Epidermal melanocyte (primary cell): ENCODE measurements around the gene SPAG4.

Experiments used
- DNase-seq: peaks from one replicate; pipeline ENCODE4 v3.0.0; 2011; ENCODE audit warnings: low spot score; ENCODE audit not compliant: insufficient read length

Gene SPAG4

DNA sequence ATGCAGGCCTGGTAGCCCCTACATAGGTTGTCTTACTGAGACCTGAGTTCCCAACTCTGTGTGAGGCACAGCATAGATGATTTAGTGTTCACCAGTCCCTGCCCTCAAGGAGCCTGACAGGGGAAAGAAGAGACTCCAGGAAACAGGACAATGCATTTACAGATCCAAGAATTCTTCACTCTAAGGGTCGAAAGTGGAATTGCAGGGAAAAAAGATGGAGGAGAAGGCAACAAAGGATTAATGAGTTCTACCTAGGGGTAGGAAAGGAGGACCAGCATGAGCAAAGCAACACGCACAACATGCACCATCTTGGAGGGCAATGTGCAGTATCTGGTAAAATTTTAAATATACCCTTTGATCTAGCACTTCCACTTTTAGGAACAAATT, 5.9 kb downstream of the SPAG4 start:
- DNase-seq, result no peak

DNA sequence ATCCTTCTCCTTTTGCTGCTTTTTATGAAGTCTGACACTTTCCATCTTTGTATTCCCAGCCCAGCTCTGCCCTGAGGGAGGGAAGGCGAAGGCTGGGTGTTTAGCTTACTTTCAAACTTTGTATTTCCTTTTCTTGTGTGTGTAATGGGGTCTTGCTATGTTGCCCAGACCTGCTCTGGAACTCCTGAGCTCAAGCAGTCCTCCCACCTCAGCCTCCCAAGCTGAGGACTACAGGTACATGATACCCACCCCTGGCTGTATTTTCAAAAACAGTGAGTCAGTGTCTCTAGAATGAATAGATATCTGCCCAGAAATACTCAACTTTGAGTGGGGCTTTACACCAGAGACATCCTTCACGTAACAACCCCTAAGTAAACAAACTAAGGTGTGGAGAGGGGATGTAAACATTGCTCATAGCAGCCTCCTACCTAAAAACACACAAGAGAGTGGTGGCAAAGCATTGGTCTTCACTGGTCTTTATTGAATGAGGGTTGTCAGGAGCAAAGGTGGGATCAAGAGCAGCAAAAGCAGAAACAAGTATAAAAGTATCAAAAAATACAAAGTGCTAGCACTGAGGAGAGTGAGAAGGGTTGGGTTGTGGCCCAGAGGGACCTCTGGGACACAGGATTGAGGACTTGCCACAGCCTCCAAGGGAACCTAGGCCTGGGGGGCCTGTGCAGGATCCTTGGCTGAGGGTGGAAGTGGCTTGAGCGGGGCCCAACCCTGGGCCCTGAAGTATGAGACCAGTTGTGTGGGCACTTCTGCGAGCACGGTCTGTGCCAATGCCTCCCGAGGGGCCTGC, 10.2 kb downstream of the SPAG4 start:
- no peak for DNase-seq

DNA sequence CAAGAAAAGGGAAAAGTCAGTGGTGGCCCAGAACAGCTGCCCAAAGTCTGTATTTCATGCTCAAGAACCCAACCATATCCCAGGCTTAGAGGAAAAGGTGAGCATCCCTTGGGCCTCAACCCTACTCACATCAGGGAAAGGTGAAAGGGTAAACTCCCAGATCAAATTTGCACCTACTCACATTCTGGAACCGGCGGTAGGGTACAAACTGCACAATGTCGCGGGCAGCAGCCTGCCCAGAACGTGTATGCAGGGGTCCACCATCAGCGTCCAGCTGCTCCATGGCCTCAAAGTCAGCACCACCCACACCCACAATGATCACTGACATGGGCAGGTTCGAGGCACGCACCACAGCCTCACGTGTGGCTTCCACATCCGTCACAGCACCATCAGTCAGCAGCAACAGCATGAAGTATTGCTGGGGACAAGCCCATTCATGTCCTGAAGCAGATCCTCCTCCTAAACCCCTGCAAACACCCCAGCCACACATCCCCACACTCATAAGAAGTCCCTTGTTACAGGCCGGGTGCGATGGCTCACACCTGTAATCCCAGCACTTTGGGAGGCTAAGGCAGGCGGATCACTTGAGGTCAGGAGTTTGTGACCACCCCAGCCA, 10.9 kb downstream of the SPAG4 start:
- no peak for DNase-seq

DNA sequence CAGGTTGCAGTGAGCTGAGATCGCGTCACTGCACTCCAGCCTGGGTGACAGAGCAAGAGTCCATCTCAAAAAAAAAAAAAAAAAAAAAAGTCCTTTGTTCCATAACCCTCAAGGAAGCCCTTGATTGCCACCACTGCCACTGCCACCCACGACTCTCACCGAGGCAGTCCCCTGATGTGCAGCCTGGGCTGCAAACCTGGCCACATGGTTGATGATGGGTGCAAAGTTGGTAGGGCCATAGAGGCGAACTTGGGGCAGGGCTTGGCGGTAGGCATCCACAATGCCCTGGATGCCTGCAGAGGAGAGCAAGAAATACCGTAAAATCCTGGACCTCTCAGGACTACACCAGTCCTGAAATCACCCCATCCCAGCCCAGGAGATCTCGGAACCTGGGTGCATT, 11.5 kb downstream of the SPAG4 start:
- DNase-seq, result no peak

DNA sequence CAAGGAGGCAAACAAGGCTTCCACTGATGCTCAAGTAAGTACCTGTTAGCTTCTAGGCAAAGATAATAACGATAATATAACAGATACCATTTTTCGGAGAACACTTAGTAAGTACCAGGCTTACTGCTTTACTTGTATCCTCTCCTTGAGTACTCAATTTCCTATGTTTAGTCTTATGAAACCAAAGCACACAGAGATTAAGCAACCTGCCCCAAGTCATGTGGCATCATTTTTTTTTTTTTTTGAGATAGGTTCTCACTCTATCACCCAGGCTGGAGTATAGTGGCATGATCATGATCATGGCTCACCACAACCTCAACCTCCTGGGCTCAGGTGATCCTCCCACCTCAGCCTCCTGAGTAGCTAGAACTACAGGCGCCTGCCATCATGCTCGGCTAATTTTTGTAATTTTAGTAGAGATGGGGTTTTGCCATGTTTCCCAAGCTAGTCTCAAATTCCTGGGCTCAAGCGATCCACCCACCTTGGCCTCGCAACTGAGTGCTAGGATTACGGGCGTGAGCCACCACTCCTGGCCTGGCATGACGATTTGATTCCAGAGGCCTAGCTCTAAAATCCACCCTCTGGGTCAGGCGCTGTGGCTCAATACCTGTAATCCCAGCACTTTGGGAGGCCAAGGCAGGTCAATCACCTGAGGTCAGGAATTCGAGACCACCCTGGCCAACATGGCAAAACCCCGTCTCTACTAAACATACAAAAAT, 14.0 kb downstream of the SPAG4 start:
- DNase-seq, result no peak

DNA sequence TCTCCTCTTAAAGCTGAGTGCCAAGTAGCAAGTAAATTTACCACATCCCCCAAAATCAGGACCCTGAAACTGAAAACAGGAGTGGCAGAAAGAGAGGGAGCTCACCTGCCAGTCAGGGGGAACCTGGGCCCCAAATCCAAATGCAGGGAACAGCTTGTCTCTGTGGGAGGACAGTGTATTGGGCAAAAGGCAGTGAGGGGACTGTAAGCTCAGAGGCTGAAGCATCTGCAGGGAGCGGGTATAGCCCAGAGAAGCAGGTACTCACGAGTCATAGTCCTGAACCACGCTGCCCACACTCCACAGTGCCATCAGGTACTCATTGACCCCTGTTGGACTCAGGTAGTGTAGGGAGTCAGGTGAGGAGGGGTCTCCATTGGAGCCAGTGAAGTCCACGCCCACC, 15.0 kb downstream of the SPAG4 start:
- DNase-seq, result no peak

DNA sequence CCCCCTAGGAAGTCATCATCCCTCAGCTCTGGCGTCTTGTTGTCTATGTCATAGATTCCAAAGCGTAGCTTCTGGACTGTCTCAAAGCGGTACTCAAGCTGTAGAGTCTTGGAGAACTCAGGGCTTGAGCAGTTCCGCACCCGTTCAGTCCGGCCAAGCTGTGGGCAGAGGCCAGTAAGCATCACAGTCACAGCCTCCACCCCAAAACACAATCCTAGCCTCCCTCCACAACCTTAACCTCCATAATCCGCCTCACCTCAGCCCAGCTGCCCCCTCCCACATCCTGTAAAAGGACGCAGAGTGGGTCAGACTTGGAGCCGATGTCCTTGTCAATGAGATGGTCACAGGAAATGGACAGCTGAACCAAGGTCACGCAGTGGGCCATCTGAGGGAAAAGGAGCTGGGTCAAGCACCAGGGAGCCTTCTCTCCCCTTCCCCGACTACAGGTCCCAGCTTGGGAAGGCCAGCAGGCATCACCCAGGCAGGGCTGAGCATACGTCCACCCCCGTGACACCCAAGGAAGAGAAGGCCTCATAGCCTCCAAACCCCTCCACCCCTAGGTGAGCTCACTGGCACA, 17.0 kb downstream of the SPAG4 start:
- no peak for DNase-seq

DNA sequence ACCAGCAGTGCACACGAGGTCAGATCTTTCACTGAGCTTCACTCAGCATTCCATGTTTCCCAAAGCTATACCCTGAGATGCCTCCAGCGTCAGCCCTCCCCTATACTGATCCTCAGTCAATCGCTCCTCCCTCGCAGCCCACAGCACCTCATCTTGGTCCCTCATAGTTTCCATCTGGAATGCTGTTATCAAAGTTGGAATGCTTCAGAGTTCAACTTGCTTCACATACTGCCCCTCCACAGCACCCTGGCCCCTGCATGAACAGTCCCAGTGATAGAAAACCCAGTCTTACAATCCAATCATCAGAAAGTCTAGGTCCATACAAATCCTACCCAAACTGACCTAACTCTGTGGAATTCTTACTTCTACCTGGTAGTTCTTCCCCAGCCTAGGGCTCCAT, 20.0 kb downstream of the SPAG4 start:
- DNase-seq, result no peak

DNA sequence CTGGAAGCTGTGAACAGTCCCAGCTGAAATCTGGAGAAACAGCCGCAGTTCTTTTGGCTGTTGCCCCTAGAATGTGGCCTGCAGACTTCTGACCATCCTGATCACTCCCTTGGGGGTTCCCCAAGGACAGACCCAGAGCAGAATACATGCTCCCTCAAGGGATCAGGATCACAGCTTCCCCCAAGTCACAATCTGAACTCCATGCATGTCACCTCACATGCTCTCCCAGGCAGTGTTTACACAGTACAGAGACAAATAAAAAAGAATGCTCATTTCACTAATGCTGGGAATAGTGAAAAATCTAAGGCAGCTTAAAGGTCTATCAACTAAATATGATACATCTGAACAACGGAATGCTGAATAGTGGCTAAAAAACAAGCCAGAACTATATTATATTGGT, 20.5 kb downstream of the SPAG4 start:
- DNase-seq, result no peak

DNA sequence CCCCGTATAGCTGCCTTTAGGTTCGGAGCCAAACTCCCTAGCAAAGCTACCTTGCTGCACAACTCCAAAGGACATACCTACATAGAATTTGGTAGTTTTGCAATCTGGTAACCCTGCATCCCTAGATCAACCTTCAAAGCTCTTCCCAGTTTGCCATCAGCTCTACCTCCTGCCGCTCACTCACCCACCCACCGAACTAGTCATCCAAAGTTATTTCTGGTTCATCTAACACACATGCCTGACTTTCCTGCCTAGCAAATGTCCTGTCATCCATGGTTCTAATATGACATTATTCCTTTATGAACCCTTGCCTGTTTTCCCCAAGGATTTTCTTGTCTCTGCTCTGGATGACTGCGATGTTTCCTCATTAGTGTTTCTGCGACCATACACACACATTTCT, 21.6 kb downstream of the SPAG4 start:
- DNase-seq, result no peak

DNA sequence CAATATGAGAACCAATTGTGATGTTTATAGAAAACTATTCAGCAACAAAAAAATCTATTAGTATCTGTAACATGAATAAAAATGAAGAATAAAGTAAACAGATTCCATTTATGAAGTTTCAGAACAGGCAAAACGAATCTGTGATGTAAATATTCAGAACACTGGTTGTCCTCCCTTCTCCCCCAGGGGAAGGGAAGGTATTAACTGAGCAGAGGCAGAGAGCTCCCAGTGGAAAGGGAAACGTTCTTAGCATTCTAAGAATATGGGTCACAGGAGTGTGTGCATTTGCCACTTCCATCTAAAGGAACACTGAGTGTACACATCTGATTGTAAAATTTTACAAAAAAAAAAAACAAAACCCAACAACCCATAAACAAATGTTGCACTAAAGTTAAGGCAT, 23.1 kb downstream of the SPAG4 start:
- DNase-seq, result no peak

DNA sequence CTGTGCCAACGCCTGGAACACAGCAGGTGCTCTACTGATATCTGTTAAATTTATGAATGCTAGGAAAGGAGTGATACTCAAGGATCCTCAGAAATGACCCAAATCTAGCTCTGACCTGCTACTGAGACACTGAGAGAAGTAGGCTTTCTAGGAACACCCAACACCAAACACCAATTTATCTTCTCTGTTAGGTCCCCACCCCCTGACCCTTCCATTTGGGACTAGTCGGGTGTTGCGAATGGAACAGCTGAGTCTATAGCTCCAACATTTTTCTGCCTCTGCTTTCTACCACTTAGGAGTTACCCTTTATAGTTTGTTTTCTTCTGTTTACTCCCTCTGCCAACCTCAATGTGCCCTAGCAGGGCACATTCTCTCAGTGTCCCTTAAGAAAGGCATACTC, 25.1 kb downstream of the SPAG4 start:
- DNase-seq, result no peak

DNA sequence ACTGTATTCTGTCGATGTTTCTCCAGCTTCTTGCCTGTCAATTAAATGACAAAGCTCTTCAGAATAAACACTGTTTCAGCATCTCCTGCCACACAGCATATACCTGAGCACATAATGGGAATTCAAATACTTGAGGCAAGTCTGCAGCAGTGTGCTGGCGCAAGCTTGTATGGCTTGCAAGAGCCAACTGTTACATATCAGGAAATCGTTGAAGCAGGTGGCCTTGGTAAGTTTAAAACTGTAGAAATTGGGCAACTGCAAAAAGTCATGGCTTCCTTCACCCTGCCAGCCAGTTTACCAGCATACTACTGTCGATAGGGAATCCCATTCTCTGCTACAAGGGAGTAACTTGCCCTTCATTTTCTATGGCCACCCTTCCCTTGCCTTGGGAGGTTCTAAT, 26.1 kb downstream of the SPAG4 start:
- DNase-seq, result no peak

DNA sequence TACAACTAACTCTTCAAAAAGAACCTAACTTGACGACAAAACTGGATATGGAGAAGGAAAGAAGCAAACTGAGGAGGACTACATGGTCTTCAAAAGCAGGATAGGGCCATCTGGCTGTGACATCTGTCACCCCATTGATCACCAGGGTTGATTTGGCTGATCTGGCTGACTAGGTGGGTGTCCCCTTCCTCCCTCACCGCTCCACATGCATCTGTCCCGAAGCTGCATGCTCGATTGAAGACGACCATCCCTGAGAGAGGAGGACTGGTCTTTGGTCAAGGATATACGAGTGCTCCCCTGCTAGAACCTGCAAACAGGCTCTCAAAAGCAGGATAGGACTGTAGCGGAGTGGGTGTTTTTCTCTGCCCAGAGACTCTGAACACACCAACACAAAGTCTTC, 27.4 kb downstream of the SPAG4 start:
- no peak for DNase-seq

DNA sequence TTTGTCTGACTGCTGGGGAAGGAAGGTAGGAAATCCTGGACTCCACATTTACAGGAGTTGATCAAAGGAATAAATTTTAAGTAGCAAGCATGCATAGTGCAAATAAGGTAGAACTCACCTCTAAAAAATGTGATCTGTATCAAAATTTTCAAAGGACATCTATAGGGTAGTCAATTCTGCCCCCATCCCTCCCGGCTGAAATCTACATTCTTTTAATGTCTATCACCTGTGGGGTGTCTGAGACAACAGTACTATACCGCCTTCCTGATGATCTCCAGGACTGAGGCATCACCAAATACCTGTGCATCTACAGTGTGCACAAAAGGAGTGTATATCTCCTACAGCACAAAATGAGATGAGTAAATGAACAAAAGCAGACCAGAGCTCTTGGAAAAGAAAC, 29.2 kb downstream of the SPAG4 start:
- no peak for DNase-seq

DNA sequence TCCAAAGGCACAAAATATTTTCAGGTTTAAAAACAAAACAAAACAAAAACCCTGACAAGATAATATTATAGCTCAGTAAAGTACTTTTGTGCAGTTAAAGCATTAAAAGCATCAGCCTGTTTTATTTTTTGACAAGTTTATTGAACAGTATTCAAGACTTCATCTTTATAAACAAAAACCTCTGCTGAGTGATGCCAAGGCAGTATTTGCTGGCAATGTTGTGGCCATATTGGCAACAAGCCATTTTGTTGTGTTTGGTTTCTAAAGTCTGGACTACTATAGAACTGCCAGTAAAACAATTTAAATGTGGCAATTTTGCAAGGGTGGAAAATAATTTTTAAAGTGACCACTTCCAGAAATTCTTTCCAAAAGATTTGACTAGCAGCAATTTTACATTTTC, 33.2 kb downstream of the SPAG4 start:
- no peak for DNase-seq

DNA sequence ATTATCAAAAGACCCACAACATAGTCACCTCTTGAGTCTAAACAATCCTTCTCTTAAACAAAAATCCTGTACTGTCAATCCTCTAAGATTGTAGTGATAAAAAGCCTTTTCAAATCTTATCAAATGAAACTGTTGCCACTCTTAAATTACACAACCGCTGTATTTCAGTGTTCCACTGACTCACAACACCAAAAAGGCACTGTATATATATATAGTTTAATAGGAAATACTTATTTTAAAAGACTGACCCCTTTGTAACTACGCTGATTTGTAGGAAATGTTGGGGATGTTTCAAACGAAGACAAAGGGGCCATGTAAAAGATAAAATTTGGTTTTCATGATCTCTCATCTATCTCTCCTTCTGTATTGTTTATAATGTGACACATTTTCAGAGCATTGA, 35.0 kb downstream of the SPAG4 start:
- no peak for DNase-seq

DNA sequence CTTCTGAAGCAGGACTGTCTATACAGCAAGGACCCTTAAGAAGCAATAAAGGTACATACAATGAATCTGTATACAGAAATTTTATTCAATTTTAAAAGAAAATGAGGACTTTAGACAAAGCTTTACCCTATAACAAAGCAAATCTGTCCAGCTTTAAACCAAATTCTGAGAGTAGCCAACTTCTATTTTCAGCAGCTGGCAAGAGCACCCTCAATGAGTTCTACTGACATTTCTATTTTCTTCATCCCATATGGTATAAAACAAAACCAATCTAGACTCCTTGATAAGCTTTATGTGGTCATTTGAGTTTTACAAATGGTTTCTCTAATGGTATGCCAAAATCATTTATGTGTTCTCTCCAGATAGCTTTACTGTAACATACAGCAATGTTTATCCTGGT, 36.3 kb downstream of the SPAG4 start:
- DNase-seq, result no peak

DNA sequence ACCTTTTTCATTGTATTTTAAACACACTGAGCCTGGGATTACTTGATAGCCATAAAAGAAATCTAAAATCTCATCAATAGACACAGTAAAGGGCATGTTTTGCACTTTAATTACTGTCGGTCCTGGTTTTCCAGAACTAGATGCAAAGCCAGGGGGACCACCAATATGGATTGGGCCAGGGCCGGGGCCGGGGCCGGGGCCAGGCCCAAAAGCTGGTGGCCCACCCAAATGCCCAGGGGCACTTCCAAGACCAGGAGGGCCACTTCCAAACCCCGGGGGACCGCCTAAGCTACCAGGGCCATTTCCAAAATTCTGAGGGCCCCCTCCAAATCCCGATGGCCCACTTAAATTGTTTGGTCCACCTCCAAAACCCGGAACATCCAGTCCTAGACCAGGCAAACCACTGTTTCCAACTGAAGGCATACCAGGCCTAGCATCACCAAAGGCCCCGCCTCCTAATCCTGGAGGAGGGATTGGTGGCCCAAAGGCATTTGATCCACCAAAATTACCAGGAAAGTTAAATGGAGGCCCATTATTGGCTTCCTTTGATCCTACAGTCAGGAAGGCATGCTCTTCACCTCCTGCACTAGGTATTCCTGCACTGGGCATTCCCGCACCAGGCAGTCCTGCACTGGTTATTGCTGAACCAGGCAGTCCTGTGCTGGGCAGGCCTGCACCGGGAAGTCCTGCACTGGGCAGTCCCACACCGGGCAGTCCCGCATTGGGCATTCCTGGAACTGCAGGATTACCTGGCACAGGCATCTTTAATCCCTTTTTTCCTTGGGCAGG, 37.2 kb downstream of the SPAG4 start:
- DNase-seq, result no peak

DNA sequence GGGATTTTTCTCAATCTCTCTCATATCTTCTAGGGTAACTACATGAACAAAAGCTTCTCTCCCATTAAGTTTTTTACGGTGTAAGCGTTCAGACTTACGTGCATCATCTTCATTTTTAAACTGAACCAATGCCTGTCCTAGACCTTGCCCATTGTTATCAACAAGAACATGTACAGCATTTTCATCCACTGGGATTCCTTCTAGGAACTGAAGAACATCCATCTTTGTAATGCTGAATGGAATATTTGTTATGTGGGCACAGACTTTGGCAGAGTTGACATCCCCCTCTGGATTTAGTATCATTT, 37.8 kb downstream of the SPAG4 start:
- DNase-seq, result no peak

DNA sequence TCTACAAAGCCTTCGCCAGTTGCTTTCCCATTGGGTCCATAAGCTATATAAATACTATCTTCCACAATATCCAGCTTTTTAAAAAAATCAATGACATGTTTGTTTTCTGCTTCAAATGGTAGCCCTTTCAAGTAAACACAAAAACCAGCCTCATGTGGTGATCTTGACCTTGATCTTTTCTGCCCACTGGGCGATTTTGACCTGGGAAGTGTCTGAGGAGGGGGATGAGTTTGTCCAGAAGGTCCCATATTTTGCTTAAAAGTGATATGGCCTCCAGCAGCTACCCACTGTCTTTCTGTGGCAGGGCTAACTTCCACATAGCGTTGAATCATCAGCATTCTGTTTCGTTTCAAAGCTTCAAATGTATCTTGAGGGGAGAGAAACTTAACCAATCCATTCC, 38.3 kb downstream of the SPAG4 start:
- no peak for DNase-seq

DNA sequence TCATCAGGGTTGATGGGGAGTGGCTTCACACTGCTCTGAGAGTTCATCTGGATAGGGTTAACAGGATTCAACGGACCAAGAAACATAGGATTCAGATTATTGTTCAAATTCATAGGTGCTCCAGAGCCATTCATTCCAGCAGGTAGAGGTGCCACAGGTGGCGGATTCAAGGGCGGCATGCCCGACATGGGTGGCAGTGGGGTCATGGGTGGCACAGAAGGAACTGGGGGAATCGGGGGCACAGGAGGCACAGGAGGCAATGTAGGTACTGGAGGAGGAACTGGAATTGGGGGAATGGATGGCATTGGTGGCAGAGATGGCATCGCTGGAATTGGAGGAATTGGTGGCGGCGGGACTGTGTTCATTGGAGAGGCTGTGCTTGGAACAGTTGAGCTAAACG, 38.8 kb downstream of the SPAG4 start:
- DNase-seq, result no peak
